GM18873 (cell line): ENCODE results near the gene KRTAP21-2.
"Not testable (repeated sequence)": the region's sequence is repeated elsewhere in the genome, so short reads cannot be mapped to it uniquely, and the experiment has no call there.

Experiments
- ATAC-seq: cut with Tn5 transposase; IDR thresholded peaks from one replicate; pipeline ENCODE4 v1.9.1; 2021; ENCODE audit warnings: mild to moderate bottlenecking, moderate library complexity, moderate number of reproducible peaks; ENCODE audit not compliant: unreplicated experiment, low FRiP score

KRTAP21-2 gene

GRCh38 chr21:30747159-30747558 is at the start of gene KRTAP21-2:
KRTAP21-2 (minus strand) TSS chr21:30747259; CDS start chr21:30747202, 57 bp downstream.
- ATAC-seq: no peak

GRCh38 chr21:30793581-30794314 is 46.7 kb upstream of the KRTAP21-2 start:
- no peak for ATAC-seq

GRCh38 chr21:30779249-30779648 is 32.2 kb upstream of the KRTAP21-2 start:
- ATAC-seq: no peak

GRCh38 chr21:30769724-30770431 is 22.8 kb upstream of the KRTAP21-2 start:
- no peak for ATAC-seq

GRCh38 chr21:30760776-30761175 is 13.7 kb upstream of the KRTAP21-2 start:
- no peak for ATAC-seq

GRCh38 chr21:30758306-30758705 is 11.2 kb upstream of the KRTAP21-2 start:
- no peak for ATAC-seq

GRCh38 chr21:30755328-30755727 is 8.3 kb upstream of the KRTAP21-2 start, which contains the start of gene KRTAP21-1:
KRTAP21-1 (minus strand) TSS chr21:30755428; CDS start chr21:30755378, 50 bp downstream.
- not testable (repeated sequence) for ATAC-seq

GRCh38 chr21:30740462-30740861 is 6.6 kb downstream of the KRTAP21-2 start:
- no peak for ATAC-seq

GRCh38 chr21:30733026-30733425 is 14.0 kb downstream of the KRTAP21-2 start:
- ATAC-seq: no peak

GRCh38 chr21:30726726-30727125 is 20.3 kb downstream of the KRTAP21-2 start:
- ATAC-seq: no peak

- ATAC-seq: no peak
These were observed 27.7 kb downstream of the KRTAP21-2 start for GRCh38 chr21:30719401-30719800.

GRCh38 chr21:30718239-30718909 is 28.7 kb downstream of the KRTAP21-2 start, which contains the start of gene KRTAP21-3:
KRTAP21-3 (minus strand) TSS chr21:30718777; CDS start chr21:30718759, 18 bp downstream.
- ATAC-seq: no peak

- ATAC-seq: no peak
These were observed 30.0 kb downstream of the KRTAP21-2 start for GRCh38 chr21:30717105-30717504.

GRCh38 chr21:30714946-30715345 is 32.1 kb downstream of the KRTAP21-2 start:
- ATAC-seq: no peak

GRCh38 chr21:30714456-30714855 is 32.6 kb downstream of the KRTAP21-2 start:
- ATAC-seq: no peak

GRCh38 chr21:30713766-30714165 is 33.3 kb downstream of the KRTAP21-2 start:
- no peak for ATAC-seq

- ATAC-seq: no peak
These were observed 36.6 kb downstream of the KRTAP21-2 start for GRCh38 chr21:30710499-30710898.

- ATAC-seq: no peak
These were observed 39.6 kb downstream of the KRTAP21-2 start for GRCh38 chr21:30707409-30707808.
